Psoas muscle (tissue), 8 donors: ENCODE results near the gene GSDMA. TPM values are rescaled to one million over a fixed set of nuclear protein-coding genes. Genes with fewer than 3 reads are reported as not detected.

Source experiments
- ATAC-seq, 4 donors: fragments of 200-7000 bp; cut with Tn5 transposase; one replicate each; pipeline ENCODE4 v1.9.1; 2020; ENCODE audit warnings: moderate library complexity in 3 of 4, mild to moderate bottlenecking in 2 of 4
- DNase-seq, 2 donors: peaks; one replicate each; pipeline ENCODE4 v3.0.0-alpha.2; 2020
- H3K27ac ChIP-seq: fragments of 200-600 bp; one replicate; pipeline ENCODE4 v1.8.0; 2022
- H3K27me3 ChIP-seq, 3 donors: fragments of 200-600 bp in 1 of 3; one replicate each; pipeline versions ENCODE4 v1.6.1 to v1.8.0; 2013 to 2022; ENCODE audit warnings: low read length in 2 of 3, mild to moderate bottlenecking in 2 of 3, moderate library complexity in 1 of 3; ENCODE audit not compliant: insufficient read depth in 3 of 3
- H3K36me3 ChIP-seq, 2 donors: fragments of 200-600 bp in 1 of 2; one replicate each; pipeline versions ENCODE4 v1.6.1 to v1.8.0; 2013 to 2022; ENCODE audit warnings: low read depth in 1 of 2, mild to moderate bottlenecking in 1 of 2, moderate library complexity in 1 of 2; ENCODE audit not compliant: insufficient read depth in 1 of 2
- H3K4me1 ChIP-seq: fragments of 200-600 bp; one replicate; pipeline ENCODE4 v1.8.0; 2022
- H3K4me3 ChIP-seq: fragments of 200-600 bp; one replicate; pipeline ENCODE4 v1.8.0; 2022; ENCODE audit warnings: mild to moderate bottlenecking
- H3K9me3 ChIP-seq: fragments of 200-600 bp; one replicate; pipeline ENCODE4 v1.8.0; 2022
- WGBS, 3 donors: extraction: QIAGEN DNeasy Blood & Tissue Kit; methylation state at CpG; one replicate each; pipeline versions ENCODE4 v1.1.6 to v1.1.7; 2013; 5-methylcytosine and 5-hydroxymethylcytosine counted together
- intact Hi-C, 2 donors: fragments of 100-400 bp; cut with DNase I; formaldehyde crosslinking; loops; one replicate each; pipeline versions ENCODE4 v1.11.0 to v1.14.2; 2022
- polyA plus RNA-seq, 3 donors: library from polyadenylated mRNA; stranded (reverse); fragments of 200-250 nt; gene quantifications; one replicate each; pipeline ENCODE4 v1.2.3, GENCODE V29; 2013
- total RNA-seq, 4 donors: library from RNA; stranded (reverse); fragmentation: NEBNext Ultra II Directional in 2 of 4; extraction: Animal tissue kit (Norgen Biotek cat#: 25700) in 2 of 4; gene quantifications; one replicate each; pipeline versions ENCODE4 v1.2.1 to v1.2.4, GENCODE V29; 2021 to 2023
- TF ChIP-seq, protein P1 (sequence below): fragments of 200-600 bp; IDR thresholded peaks from one replicate; pipeline ENCODE4 v1.8.0; 2022; ENCODE audit warnings: antibody characterized with exemption
- donor health status: healthy with polysubstance abuse.
- donor health status: DM: no; HTN: no; CAD: no; lungs with moderate emphysema.
- donor health status: Bipolar disorder and iron deficiency.
- donor health status: healthy.
- donor health status: DM: yes; HTN: yes; CAD: no.
- donor health status: DM: no; HTN: no; CAD: no.
- donor health status: DM: no; HTN: no; CAD: no.
- donor health status: DM: yes; HTN: yes; CAD: no.

The GSDMA gene
- total and polyA plus RNA-seq, 7 donors: 0.03 to 0.32 (median 0.15) TPM; not detected in 3

DNA sequence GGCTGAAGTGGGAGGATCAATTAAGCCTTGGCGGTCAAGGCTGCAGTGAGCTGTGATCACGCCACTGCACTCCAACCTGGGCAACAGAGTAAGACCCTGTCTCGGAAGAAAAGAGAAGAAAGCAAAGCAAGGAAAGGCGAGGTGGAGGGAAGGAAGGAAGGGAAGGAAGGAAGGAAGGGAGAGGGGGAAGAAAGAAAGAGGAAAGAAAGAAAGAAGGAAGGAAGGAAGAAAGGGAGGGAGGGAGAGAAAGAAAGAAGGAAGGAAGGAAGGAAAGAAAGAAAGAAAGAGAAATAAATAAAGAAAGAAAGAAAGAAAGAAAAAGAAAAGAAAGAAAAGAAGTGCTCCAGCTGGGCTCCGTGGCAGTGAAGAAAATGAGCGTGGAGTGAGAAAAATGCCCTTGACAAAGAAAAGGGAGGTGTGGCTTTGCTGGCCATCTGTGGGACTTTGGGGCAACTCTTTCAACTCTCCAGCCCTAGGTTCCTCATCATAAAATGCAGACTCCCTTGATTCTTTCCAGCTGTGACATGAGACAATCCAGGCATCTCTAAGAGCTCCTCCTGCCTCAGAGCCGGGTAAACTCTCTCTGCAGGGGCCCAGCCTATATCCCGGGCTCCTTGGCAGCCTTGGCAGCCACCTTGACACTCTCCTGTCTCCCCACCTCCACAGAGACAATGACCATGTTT, 2.4 kb downstream of the GSDMA start:
- TF ChIP-seq, protein P1, sequence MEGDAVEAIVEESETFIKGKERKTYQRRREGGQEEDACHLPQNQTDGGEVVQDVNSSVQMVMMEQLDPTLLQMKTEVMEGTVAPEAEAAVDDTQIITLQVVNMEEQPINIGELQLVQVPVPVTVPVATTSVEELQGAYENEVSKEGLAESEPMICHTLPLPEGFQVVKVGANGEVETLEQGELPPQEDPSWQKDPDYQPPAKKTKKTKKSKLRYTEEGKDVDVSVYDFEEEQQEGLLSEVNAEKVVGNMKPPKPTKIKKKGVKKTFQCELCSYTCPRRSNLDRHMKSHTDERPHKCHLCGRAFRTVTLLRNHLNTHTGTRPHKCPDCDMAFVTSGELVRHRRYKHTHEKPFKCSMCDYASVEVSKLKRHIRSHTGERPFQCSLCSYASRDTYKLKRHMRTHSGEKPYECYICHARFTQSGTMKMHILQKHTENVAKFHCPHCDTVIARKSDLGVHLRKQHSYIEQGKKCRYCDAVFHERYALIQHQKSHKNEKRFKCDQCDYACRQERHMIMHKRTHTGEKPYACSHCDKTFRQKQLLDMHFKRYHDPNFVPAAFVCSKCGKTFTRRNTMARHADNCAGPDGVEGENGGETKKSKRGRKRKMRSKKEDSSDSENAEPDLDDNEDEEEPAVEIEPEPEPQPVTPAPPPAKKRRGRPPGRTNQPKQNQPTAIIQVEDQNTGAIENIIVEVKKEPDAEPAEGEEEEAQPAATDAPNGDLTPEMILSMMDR: no peak
- no peaks in the 10 kb centered on the region for H3K36me3 ChIP-seq
- H3K27me3 ChIP-seq: peaks cover 0 to 12% (median 0%) of the 10 kb centered on the region in 3 donors
- H3K4me1 ChIP-seq: no peaks in the 10 kb centered on the region
- DNase-seq (no peak), ATAC-seq (no peak)
- no peaks in the 10 kb centered on the region for H3K9me3 ChIP-seq
- no peak overlapping the region for H3K27ac ChIP-seq
- intact Hi-C loops: no loop called here
- WGBS, 3 donors: 41 to 47% (median 44%) methylated on average over 8 of the region's 8 CpGs
- no peak overlapping the region for H3K4me3 ChIP-seq

DNA sequence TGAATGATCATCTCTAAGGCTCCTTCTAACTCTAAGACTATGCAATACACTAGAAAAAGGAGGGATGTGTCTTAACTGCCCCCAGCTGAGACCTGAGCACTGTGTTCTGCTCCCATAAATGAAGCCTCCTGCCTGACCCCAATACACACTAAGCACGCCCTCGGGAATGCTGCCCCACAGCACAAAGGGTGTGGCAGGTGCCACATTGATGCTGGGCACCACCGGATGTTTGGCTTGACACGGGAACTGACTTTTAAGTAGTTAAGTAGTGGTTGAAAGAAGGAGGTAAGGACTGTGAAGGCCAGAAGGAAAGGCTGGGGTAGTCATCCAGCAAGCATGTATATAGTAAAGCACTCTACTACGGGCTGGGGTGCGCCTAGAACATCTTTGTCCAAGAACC, 4.0 kb downstream of the GSDMA start:
- H3K27me3 ChIP-seq: peaks cover 0 to 23% (median 0%) of the 10 kb centered on the region in 3 donors
- TF ChIP-seq, protein P1: no peak

DNA sequence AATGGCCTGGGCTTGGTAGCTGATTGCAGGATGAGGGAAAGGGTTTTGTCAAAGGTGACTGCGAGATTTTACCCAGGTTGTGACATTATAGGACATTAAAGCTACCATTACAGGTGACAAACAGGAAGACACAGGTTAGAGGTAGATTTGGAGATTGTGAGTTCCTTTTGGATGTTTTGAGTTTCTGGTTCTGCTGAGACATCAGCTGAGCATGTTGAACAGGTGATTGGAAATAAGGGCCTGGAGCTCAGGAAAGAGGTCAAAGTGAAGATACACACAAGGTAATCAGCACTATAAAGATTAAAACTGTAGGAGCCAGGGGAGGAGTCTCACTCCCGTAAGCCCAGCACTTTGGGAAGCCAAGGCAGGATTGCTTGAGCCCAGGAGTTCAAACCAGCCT, 6.0 kb downstream of the GSDMA start:
- H3K27ac ChIP-seq: no peak overlapping the region
- ATAC-seq (no peak), DNase-seq (no peak)
- no peaks in the 10 kb centered on the region for H3K9me3 ChIP-seq
- TF ChIP-seq, protein P1: no peak
- H3K36me3 ChIP-seq: no peaks in the 10 kb centered on the region
- 79 to 86% (median 79%) methylated on average over 2 of the region's 2 CpGs for WGBS, 3 donors
- peaks cover 0 to 26% (median 0%) of the 10 kb centered on the region in 3 donors for H3K27me3 ChIP-seq
- intact Hi-C loops: no loop called here
- no peak overlapping the region for H3K4me3 ChIP-seq
- H3K4me1 ChIP-seq: no peaks in the 10 kb centered on the region

More for the DNA sequence above, 4.0 kb downstream of the GSDMA start:
- H3K36me3 ChIP-seq: no peaks in the 10 kb centered on the region
- ATAC-seq: no peak
- H3K9me3 ChIP-seq: no peaks in the 10 kb centered on the region
- 75 to 79% (median 76%) methylated on average over 6 of the region's 6 CpGs for WGBS, 3 donors
- DNase-seq: no peak
- H3K4me3 ChIP-seq: no peak overlapping the region
- no peaks in the 10 kb centered on the region for H3K4me1 ChIP-seq
- no peak overlapping the region for H3K27ac ChIP-seq
- intact Hi-C loops: no loop called here

DNA sequence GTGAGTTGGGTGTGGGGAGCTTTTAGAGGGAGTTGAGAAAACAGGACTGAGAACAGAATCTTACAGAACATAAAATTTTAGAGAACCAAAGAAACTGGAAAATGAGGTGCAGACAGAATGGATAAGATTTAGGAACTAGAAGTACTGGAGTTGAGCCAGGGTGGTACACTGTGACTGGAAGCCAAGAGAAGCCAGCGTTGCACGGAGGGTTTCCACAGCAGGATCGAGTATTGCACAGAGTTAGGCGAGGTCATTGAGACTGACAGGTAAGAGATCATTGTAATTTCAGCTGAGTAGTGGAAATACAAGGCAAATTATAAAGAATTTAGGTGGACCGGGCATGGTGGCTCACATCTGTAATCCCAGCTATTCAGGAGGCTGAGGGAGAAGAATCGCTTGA, 6.6 kb downstream of the GSDMA start:
- DNase-seq: no peak
- ATAC-seq: no peak
- Histone ChIP-seq H3K4me3 (no peak overlapping the region), H3K36me3 (no peaks in the 10 kb centered on the region), H3K4me1 (no peaks in the 10 kb centered on the region), H3K27me3 (peaks cover 0 to 26% (median 0%) of the 10 kb centered on the region in 3 donors), H3K27ac (no peak overlapping the region), H3K9me3 (no peaks in the 10 kb centered on the region)
- 57 to 64% (median 61%) methylated on average over 6 of the region's 6 CpGs for WGBS, 3 donors
- TF ChIP-seq, protein P1: no peak
- intact Hi-C loops: no loop called here
